HFFc6 (cell line): ENCODE measurements around the gene CDH1. TPM values are rescaled to one million over a fixed set of nuclear protein-coding genes. Genes with fewer than 3 reads are reported as not detected.

Experiments used
- DNase-seq: peaks from one replicate; pipeline ENCODE4 v3.0.0-alpha.2; 2018
- H3K27ac Mint-ChIP-seq: 2 replicates; pipeline ENCODE4 v1.8.0; 2020; ENCODE audit warnings: mild to moderate bottlenecking, mixed read lengths
- H3K27me3 Mint-ChIP-seq: 2 replicates; pipeline ENCODE4 v1.8.0; 2021; ENCODE audit warnings: mild to moderate bottlenecking, moderate library complexity, mixed read lengths; ENCODE audit not compliant: insufficient read depth
- H3K36me3 Mint-ChIP-seq: 2 replicates; pipeline ENCODE4 v1.8.0; 2021; ENCODE audit warnings: low read depth, mixed read lengths
- H3K4me1 Mint-ChIP-seq: 2 replicates; pipeline ENCODE4 v1.8.0; 2020; ENCODE audit warnings: low read depth, mixed read lengths
- H3K4me3 Mint-ChIP-seq: 2 replicates; pipeline ENCODE4 v1.8.0; 2020; ENCODE audit warnings: mild to moderate bottlenecking, moderate library complexity, mixed read lengths
- H3K9me3 Mint-ChIP-seq: 2 replicates; pipeline ENCODE4 v1.8.0; 2020; ENCODE audit warnings: mild to moderate bottlenecking, mixed read lengths
- CTCF ChIP-seq: fragments of 200-600 bp; sonication (generic); IDR thresholded peaks from 2 replicates; pipeline ENCODE4 v1.5.0; 2021; ENCODE audit warnings: antibody characterized with exemption, mild to moderate bottlenecking
- total RNA-seq, 6 experiments: library from RNA; stranded (reverse); fragmentation: NEBNext Ultra II Directional; extraction: Animal tissue kit (Norgen Biotek cat#: 25700); gene quantifications; 2 replicates in 1 of 6; 3 replicates in 5 of 6; pipeline ENCODE4 v1.2.3, GENCODE V29; 2021

CDH1 gene
- total RNA-seq, 6 experiments from 2014 or later = 0.24 to 1.4 (median 0.41) TPM

DNA sequence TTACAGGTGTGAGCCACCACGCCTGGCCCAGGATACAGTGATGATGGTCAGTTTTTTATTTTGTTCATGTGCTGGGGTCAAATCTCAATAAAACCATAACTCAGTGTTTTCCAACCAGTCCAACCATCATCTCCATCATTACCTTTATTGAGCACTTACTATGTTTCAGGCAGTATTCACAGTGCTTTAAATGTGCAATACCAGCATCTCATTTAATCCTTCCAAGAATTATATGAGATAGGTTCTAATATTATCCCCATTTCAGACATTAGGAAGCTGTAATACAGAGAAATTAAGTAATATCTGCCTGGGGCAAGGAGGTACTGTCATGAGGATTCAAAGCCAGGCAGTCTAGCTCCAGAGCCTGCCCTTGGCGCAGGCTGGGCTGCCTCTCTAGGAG lies 69.3 kb downstream of the CDH1 start:
- Mint-ChIP-seq H3K9me3 (peaks cover 4% of the 10 kb centered on the region), H3K27me3 (peaks cover 6% of the 10 kb centered on the region), H3K27ac (no peak overlapping the region), H3K36me3 (peaks cover 15% of the 10 kb centered on the region), H3K4me3 (no peak overlapping the region), H3K4me1 (peaks cover 52% of the 10 kb centered on the region)
- no peak for DNase-seq
- no peak for TF ChIP-seq CTCF

- no peak for DNase-seq
- peaks cover 16% of the 10 kb centered on the region for H3K36me3 Mint-ChIP-seq
- H3K4me1 Mint-ChIP-seq = peaks cover 52% of the 10 kb centered on the region
- no peak overlapping the region for H3K27ac Mint-ChIP-seq
- peaks cover 6% of the 10 kb centered on the region for H3K27me3 Mint-ChIP-seq
- TF ChIP-seq CTCF = no peak
- no peak overlapping the region for H3K4me3 Mint-ChIP-seq
- peaks cover 4% of the 10 kb centered on the region for H3K9me3 Mint-ChIP-seq
Observed at GRCh38 chr16:68806981-68807380, 69.9 kb downstream of the CDH1 start.

GRCh38 chr16:68814516-68814915 lies 77.4 kb downstream of the CDH1 start:
- Mint-ChIP-seq H3K4me1 (peaks cover 23% of the 10 kb centered on the region), H3K27ac (no peak overlapping the region)
- no peak for DNase-seq

DNA sequence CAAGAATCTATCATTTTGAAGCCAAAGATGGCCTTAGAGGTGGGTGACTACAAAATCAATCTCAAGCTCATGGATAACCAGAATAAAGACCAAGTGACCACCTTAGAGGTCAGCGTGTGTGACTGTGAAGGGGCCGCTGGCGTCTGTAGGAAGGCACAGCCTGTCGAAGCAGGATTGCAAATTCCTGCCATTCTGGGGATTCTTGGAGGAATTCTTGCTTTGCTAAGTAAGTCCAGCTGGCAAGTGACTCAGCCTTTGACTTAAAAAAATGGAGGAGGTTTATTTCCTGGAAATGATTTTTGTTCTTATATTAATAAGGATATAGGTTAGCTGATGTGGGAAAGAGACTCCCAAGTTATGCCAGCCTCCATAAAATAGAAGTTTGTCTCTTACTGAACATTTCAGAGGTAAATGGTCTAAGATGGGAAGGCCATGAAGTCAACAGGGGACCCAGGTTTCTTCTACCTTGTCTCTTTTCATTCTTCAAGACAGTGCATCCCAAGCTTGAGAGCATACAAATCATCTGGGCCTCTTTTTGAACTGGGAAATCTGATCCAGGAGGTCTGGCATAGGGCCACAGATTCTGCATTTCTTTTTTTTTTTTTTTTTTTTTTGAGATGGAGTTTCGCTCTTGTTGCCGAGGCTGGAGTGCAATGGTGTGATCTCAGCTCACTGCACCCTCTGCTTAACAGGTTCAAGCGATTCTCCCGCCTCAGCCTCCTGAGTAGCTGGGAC lies 86.5 kb downstream of the CDH1 start:
- Mint-ChIP-seq H3K27ac (peak overlapping the region; percentile 89), H3K27me3 (peaks cover 2% of the 10 kb centered on the region; the same call in 1 of the 2 replicates), H3K36me3 (peaks cover 24% of the 10 kb centered on the region), H3K4me1 (peaks cover 30% of the 10 kb centered on the region), H3K9me3 (peaks cover 4% of the 10 kb centered on the region; the same call in 1 of the 2 replicates), H3K4me3 (peak overlapping the region; percentile 77)
- no peak for TF ChIP-seq CTCF
- peak; percentile 81 for DNase-seq

More at GRCh38 chr16:68814516-68814915, 77.4 kb downstream of the CDH1 start:
- no peak for TF ChIP-seq CTCF
- H3K9me3 Mint-ChIP-seq = peaks cover 7% of the 10 kb centered on the region; the same call in 1 of the 2 replicates
- H3K4me3 Mint-ChIP-seq = no peak overlapping the region
- H3K27me3 Mint-ChIP-seq = peaks cover 2% of the 10 kb centered on the region
- peaks cover 15% of the 10 kb centered on the region for H3K36me3 Mint-ChIP-seq

DNA sequence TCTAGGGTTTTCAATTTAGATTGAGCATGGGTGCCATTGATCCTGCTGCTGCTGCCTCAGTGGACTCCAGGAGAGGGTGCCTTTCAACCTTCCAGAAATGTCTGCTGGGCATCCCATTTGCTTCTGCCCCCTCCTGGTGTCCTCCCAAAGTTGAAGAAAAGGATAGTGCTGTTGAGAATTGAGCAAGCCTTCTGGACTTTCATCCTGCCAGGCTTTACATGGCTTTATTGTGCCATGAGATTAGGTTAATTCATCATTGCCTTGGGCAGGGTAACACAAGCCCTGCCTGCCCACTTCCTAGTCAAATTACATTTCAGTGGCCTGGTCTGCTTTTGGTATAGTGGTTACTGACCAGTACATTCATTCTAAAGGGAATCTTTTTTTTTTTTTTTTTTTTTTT lies 88.3 kb downstream of the CDH1 start:
- Mint-ChIP-seq H3K27ac (no peak overlapping the region), H3K4me3 (no peak overlapping the region), H3K27me3 (peaks cover 2% of the 10 kb centered on the region; the same call in 1 of the 2 replicates), H3K9me3 (peaks cover 4% of the 10 kb centered on the region; the same call in 1 of the 2 replicates), H3K4me1 (peaks cover 38% of the 10 kb centered on the region), H3K36me3 (peaks cover 24% of the 10 kb centered on the region)
- no peak for TF ChIP-seq CTCF
- no peak for DNase-seq
